ENCODE data around the gene ZNF385A.
"Not testable (repeated sequence)": the region's sequence is repeated elsewhere in the genome, so short reads cannot be mapped to it uniquely, and the experiment has no call there.

The ZNF385A gene

DNA sequence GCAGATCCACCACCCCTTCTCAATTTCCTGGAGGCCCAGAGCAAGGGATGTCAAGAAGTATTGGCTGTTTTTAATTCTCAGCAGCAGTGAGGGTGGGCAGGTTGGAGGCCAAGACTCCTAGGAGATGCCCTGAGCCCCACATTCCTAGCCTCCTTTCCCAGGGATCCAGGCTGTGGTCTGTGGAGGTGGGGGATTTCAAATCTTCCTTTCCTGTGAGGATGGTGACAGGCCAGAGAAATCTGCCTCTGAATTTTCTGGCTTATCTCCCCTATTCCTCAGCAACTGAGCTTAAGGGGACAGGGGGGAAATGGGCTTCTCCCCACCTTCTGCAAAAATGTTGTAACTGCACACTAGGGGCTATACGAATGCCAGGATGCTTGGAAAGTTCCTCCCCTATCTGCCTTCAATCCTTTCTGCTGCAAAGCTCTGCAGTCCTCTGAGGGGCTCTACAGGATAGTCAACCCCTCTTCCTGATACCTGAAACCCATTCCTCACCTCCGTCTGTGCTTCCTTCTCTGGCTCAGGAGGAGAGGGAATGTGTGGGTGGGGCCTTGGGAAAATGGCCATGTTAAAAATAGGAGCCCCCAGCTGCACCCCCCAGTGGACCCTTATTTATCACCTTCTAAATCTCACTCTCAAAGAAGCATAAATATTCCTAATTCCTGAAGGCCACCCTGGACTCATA, 26.9 kb downstream of the ZNF385A start:
- DNase-seq (ENCODE audit: low spot score): no peak
- TF ChIP-seq, protein P1, sequence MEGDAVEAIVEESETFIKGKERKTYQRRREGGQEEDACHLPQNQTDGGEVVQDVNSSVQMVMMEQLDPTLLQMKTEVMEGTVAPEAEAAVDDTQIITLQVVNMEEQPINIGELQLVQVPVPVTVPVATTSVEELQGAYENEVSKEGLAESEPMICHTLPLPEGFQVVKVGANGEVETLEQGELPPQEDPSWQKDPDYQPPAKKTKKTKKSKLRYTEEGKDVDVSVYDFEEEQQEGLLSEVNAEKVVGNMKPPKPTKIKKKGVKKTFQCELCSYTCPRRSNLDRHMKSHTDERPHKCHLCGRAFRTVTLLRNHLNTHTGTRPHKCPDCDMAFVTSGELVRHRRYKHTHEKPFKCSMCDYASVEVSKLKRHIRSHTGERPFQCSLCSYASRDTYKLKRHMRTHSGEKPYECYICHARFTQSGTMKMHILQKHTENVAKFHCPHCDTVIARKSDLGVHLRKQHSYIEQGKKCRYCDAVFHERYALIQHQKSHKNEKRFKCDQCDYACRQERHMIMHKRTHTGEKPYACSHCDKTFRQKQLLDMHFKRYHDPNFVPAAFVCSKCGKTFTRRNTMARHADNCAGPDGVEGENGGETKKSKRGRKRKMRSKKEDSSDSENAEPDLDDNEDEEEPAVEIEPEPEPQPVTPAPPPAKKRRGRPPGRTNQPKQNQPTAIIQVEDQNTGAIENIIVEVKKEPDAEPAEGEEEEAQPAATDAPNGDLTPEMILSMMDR (IDR thresholded peaks at IDR 0.05; ENCODE audit: extremely low read depth, missing control alignments): no peak

DNA sequence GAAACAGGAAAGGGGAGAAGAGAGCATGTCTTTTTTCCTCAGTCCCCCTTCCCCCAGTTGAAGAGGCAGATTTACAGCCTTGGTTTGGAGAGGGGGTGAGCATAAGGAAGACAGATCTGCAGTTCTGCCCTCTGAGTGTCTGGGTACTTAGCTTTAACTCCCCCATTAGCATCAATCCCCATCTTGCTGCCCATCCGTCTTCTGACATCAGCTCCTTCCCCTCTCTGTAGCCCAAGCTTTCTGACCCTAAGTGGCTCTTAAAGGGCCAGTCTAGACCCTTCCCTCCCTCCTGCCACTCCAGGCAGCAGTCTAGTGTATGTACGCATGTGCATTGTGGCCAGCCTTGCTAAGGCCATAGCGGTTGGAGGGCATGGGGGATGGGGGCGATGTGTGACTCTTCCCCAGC, 27.6 kb downstream of the ZNF385A start:
- no peak for DNase-seq (ENCODE audit: low spot score)
- TF ChIP-seq, protein P1 (IDR thresholded peaks at IDR 0.05; ENCODE audit: extremely low read depth, missing control alignments): no peak

DNA sequence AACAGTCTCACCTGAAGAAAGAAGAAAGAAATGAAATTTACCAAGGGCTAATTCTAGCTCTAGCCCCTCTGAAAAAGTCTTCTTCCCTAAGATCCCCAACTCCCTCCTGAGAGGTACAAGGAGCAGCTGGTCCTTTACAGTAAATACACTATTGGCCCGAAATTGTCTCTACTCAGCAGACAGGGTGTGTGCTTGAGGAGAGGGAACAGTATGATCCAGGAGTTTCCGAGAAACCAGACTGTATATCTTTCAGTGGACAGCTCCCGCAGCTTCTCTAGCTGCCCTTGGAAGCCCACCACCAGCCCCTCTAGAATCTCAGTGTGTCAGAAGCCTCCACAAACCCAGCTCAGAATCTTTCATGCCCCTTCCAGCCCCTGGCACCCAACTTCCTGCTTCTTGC, 28.3 kb downstream of the ZNF385A start:
- no peak for DNase-seq (ENCODE audit: low spot score)
- TF ChIP-seq, protein P1 (IDR thresholded peaks at IDR 0.05; ENCODE audit: extremely low read depth, missing control alignments): no peak

DNA sequence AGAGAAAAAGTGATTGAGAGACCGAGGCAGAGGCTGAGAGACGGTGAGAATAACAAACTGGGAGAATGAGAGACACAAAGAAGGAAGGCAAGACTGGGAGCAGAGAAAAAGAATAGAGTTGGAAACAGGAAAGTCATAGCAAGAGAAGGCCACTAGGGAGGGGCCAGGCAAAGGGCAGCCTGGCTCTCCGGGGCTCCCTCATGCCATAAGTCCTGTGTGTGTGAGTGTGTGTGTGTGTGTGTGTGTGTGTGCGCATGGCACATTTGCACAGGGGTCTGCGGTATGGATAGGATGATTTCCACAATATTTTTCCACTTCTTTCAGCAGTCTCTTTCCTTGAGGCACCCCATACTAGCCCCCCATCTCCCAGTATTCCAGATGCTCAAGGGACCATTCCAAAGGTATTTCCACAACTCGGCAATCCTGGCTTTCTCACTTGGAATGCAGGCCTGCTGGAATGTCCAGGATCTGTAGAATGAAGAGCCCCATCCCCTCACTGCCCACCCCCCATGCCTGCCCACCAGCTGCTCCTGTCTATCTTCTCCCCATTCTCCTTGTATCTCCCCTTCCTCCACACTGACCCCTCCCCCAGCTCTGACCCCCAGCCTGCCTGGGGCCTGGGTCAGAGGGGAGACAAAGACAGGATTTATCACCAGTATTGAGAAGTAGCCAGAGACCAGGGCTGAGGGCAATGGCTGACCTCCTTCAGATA, 29.3 kb downstream of the ZNF385A start:
- TF ChIP-seq, protein P1 (IDR thresholded peaks at IDR 0.05; ENCODE audit: extremely low read depth, missing control alignments): no peak
- DNase-seq (ENCODE audit: low spot score): no peak

DNA sequence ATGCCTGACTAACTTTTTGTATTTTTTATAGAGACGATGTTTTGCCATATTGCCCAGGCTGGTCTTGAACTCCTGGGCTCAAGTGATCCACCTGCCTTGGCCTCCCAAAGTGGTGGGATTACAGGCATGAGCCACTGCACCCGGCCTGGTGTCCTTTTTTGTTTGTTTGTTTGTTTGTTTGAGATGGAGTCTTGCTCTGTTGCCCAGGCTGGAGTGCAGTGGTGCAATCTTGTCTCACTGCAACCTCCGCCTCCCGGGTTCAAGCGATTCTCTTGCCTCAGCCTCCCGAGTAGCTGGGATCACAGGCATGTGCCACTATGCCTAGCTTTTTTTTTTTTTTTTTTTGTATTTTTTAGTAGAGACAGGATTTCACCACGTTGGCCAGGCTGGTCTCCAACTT, 30.3 kb downstream of the ZNF385A start:
- DNase-seq (ENCODE audit: low spot score): not testable (repeated sequence)

DNA sequence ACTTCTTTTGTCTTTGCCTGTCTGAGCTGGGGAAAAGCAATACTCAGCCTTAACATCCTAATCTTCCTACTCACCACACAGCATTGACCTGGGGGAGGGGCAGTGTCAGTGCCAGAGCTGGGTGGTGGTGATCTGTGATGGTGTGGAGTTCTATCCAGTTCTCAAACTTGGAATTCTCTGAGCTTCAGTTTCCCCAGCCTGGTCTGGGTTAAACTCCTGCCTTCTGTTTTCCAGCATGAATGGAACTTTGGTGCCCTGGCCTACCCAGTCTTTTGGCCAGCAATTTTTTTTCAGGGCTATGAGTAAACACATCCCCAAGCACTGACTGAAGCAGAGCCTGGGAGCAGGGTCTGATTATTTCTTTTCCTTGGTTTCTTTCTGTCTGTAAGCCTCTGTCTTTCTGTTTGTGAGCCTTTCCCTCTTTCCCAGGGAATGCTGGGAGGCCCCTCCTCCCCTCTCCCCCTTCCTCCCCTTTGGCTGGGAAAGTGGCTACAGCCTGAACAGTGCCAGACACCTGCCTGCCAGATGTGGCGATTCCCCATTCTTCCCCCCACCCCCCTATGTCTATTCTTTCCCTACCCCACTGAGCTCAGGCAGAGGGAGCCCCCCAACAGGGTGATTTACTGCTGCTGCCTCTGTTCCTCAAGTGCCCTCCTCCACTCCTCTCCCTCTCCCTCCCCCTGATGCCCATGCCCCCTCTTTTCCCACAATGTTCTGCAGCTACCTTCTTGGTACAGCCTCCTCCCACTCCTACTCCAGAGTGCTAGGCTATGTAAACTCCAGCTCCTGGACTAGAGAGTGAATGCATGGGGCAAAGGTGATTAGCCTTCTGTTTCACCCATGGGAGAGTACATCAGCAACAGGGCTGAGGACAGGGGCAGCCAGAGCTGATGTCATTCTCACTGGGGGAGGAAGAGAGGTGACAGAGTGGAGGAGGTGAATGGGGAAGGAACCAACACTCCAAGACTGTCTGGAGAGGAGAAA, 31.4 kb downstream of the ZNF385A start:
- TF ChIP-seq, protein P1 (IDR thresholded peaks at IDR 0.05; ENCODE audit: extremely low read depth, missing control alignments): no peak
- DNase-seq (ENCODE audit: low spot score): no peak

DNA sequence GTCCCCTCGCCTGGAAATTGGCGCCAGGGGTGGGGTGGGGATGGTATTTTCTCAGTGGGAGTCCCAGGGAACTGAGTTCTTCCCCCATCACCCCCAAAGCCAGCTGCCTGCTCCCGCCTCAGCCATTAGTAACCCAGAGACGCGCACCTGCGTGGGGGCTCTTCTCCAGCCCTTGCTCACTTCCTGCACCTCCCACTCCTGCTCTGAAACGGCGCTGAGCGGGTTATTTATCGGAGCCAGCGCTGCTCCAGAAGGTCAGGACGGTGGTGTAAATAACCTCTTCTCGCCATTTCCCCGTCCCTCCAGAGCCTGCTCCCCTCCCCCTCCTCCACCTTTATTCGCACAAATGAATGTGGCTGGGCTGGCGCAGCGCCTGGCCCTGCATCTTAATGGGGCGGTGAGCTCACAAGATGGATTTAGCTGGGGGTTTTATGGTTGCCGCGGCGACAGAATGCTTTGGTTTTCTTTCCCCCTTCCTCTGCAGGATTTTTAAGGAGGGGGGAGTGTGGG, 32.5 kb downstream of the ZNF385A start:
- no peak for DNase-seq (ENCODE audit: low spot score)
- TF ChIP-seq, protein P1 (IDR thresholded peaks at IDR 0.05; ENCODE audit: extremely low read depth, missing control alignments): no peak
